Mucosa of gallbladder (tissue), 1 donor: ENCODE results near the gene RSAD2. TPM values are rescaled to one million over a fixed set of nuclear protein-coding genes. Genes with fewer than 3 reads are reported as not detected.

Experiments used
- DNase-seq: peaks from one replicate; pipeline ENCODE4 v3.0.0-alpha.2; 2020; ENCODE audit warnings: low spot score
- total RNA-seq: library from RNA; stranded (reverse); gene quantifications from one replicate; pipeline ENCODE4 v1.2.1, GENCODE V29; 2021
- donor health status: DM: no; HTN: no; CAD: no.

The RSAD2 gene
- total RNA-seq, 1 donor from 2014 or later: 1.3 TPM

GRCh38 chr2:6905668-6906067, 28.1 kb downstream of the RSAD2 start:
- no peak for DNase-seq

GRCh38 chr2:6906165-6906741, 28.7 kb downstream of the RSAD2 start:
- DNase-seq: no peak

- DNase-seq: no peak
These were observed 30.7 kb downstream of the RSAD2 start for GRCh38 chr2:6908291-6908690.

- DNase-seq: no peak
These were observed 32.1 kb downstream of the RSAD2 start for GRCh38 chr2:6909431-6910385.

- no peak for DNase-seq
These were observed 34.1 kb downstream of the RSAD2 start for GRCh38 chr2:6911721-6912120.

- no peak for DNase-seq
These were observed 36.0 kb downstream of the RSAD2 start for GRCh38 chr2:6913415-6914157.

- DNase-seq: no peak
These were observed 37.3 kb downstream of the RSAD2 start for GRCh38 chr2:6914828-6915227.

- DNase-seq: no peak
These were observed 37.8 kb downstream of the RSAD2 start for GRCh38 chr2:6915399-6915798.

- DNase-seq: no peak
These were observed 38.6 kb downstream of the RSAD2 start for GRCh38 chr2:6916224-6916623.

GRCh38 chr2:6916736-6917070, 39.1 kb downstream of the RSAD2 start:
- no peak for DNase-seq

- peak; percentile 48 for DNase-seq
These were observed 39.6 kb downstream of the RSAD2 start, which contains the start of gene RNF144A for GRCh38 chr2:6917071-6917760. RNF144A (plus strand) TSS chr2:6917412; CDS start chr2:6996927, 79,515 bp downstream.

- DNase-seq: no peak
These were observed 40.3 kb downstream of the RSAD2 start for GRCh38 chr2:6917761-6918421.

GRCh38 chr2:6919901-6920742, 42.5 kb downstream of the RSAD2 start:
- no peak for DNase-seq

- no peak for DNase-seq
These were observed 43.1 kb downstream of the RSAD2 start for GRCh38 chr2:6920743-6921064.

- no peak for DNase-seq
These were observed 43.8 kb downstream of the RSAD2 start for GRCh38 chr2:6921321-6921922.

GRCh38 chr2:6922201-6922656, 44.7 kb downstream of the RSAD2 start:
- no peak for DNase-seq

- no peak for DNase-seq
These were observed 45.7 kb downstream of the RSAD2 start for GRCh38 chr2:6923319-6923718.

- DNase-seq: no peak
These were observed 46.7 kb downstream of the RSAD2 start for GRCh38 chr2:6924101-6924923.

GRCh38 chr2:6924924-6925409, 47.4 kb downstream of the RSAD2 start:
- no peak for DNase-seq
